ENCODE results near the gene EML4. TPM values are rescaled to one million over a fixed set of nuclear protein-coding genes. Genes with fewer than 3 reads are reported as not detected.

Gene EML4
- polyA plus RNA-seq, 1 donor (not counting 4 experiments of a cell fraction or from before 2014, with no cell fraction given) = 36.4 TPM

GRCh38 chr2:42184346-42184745 is 15.2 kb downstream of the EML4 start:
- Histone ChIP-seq H3K9me1 (ENCODE audit: control insufficient read depth, extremely low read depth, insufficient read depth, low read length) (no peaks in the 10 kb centered on the region), H3K36me3 (ENCODE audit: control insufficient read depth in 2 of 2, extremely low read depth in 1 of 2, insufficient read depth in 2 of 2, low read length in 2 of 2) (no peaks in the 10 kb centered on the region)
- no peak for FAIRE-seq

GRCh38 chr2:42185220-42185921 is 16.2 kb downstream of the EML4 start:
- no peaks in the 10 kb centered on the region for H4K20me1 ChIP-seq (ENCODE audit: control insufficient read depth, extremely low read depth, insufficient read depth, low read length)
- TF ChIP-seq CTCF (optimal IDR thresholded peaks at IDR 0.05 in 1 of 3, IDR thresholded peaks at IDR 0.05 in 1 of 3, conservative IDR thresholded peaks at IDR 0.05 in 1 of 3; ENCODE audit: extremely low read depth in 1 of 3, insufficient read depth in 2 of 3, low read length in 3 of 3) = no peak
- TF ChIP-seq EZH2 (IDR thresholded peaks at IDR 0.05; ENCODE audit: low read length) = no peak
- H3K9ac ChIP-seq (ENCODE audit: control insufficient read depth, extremely low read depth, insufficient read depth, low read length) = no peak overlapping the region
- no peaks in the 10 kb centered on the region for H3K36me3 ChIP-seq (ENCODE audit: control insufficient read depth in 2 of 2, extremely low read depth in 1 of 2, insufficient read depth in 2 of 2, low read length in 2 of 2)
- no peak for DNase-seq (ENCODE audit: low read depth, low spot score)
- no peak overlapping the region for H3K4me2 ChIP-seq (ENCODE audit: control insufficient read depth, extremely low read depth, insufficient read depth, low read depth, low read length)
- no peak overlapping the region for H3K27ac ChIP-seq (ENCODE audit: control insufficient read depth, insufficient read depth, low read length)
- H2AFZ ChIP-seq (ENCODE audit: control insufficient read depth, low read length) = no peak overlapping the region
- no peaks in the 10 kb centered on the region for H3K4me1 ChIP-seq (ENCODE audit: control insufficient read depth, extremely low read depth, insufficient read depth, low read length)
- peaks cover 51% of the 10 kb centered on the region for H3K79me2 ChIP-seq (ENCODE audit: control insufficient read depth, insufficient read depth, low read length)
- H3K9me1 ChIP-seq (ENCODE audit: control insufficient read depth, extremely low read depth, insufficient read depth, low read length) = no peaks in the 10 kb centered on the region
- dilution Hi-C loops (cut with MboI; ENCODE audit: extremely low pct_ligation_motif_present, low sequenced_read_pairs) = no loop called here
- H3K4me3 ChIP-seq (ENCODE audit: control insufficient read depth in 2 of 3, extremely low read depth in 1 of 3, insufficient read depth in 2 of 3, low read depth in 1 of 3, low read length in 3 of 3) = no peak overlapping the region
- H3K27me3 ChIP-seq (ENCODE audit: control insufficient read depth, extremely low read depth, insufficient read depth, low read length) = no peaks in the 10 kb centered on the region
- no peak for FAIRE-seq
- H3K9me3 ChIP-seq (ENCODE audit: control insufficient read depth, low read depth, low read length) = no peaks in the 10 kb centered on the region

More at GRCh38 chr2:42184346-42184745, 15.2 kb downstream of the EML4 start:
- Histone ChIP-seq H3K79me2 (ENCODE audit: control insufficient read depth, insufficient read depth, low read length) (peaks cover 55% of the 10 kb centered on the region), H3K4me1 (ENCODE audit: control insufficient read depth, extremely low read depth, insufficient read depth, low read length) (no peaks in the 10 kb centered on the region), H3K4me2 (ENCODE audit: control insufficient read depth, extremely low read depth, insufficient read depth, low read depth, low read length) (no peak overlapping the region), H2AFZ (ENCODE audit: control insufficient read depth, low read length) (no peak overlapping the region), H3K27ac (ENCODE audit: control insufficient read depth, insufficient read depth, low read length) (no peak overlapping the region), H3K9me3 (ENCODE audit: control insufficient read depth, low read depth, low read length) (no peaks in the 10 kb centered on the region), H3K4me3 (ENCODE audit: control insufficient read depth in 2 of 3, extremely low read depth in 1 of 3, insufficient read depth in 2 of 3, low read depth in 1 of 3, low read length in 3 of 3) (no peak overlapping the region), H4K20me1 (ENCODE audit: control insufficient read depth, extremely low read depth, insufficient read depth, low read length) (no peaks in the 10 kb centered on the region), H3K27me3 (ENCODE audit: control insufficient read depth, extremely low read depth, insufficient read depth, low read length) (no peaks in the 10 kb centered on the region), H3K9ac (ENCODE audit: control insufficient read depth, extremely low read depth, insufficient read depth, low read length) (no peak overlapping the region)
- no peak for DNase-seq (ENCODE audit: low read depth, low spot score)
- no peak for TF ChIP-seq CTCF (optimal IDR thresholded peaks at IDR 0.05 in 1 of 3, IDR thresholded peaks at IDR 0.05 in 1 of 3, conservative IDR thresholded peaks at IDR 0.05 in 1 of 3; ENCODE audit: extremely low read depth in 1 of 3, insufficient read depth in 2 of 3, low read length in 3 of 3)
- TF ChIP-seq EZH2 (IDR thresholded peaks at IDR 0.05; ENCODE audit: low read length) = no peak
- dilution Hi-C loops (cut with MboI; ENCODE audit: extremely low pct_ligation_motif_present, low sequenced_read_pairs) = no loop called here

Measured in keratinocyte (primary cell).